HEK293T (cell line): ENCODE measurements around the gene IPO4.

Source experiments
- ARNT ChIP-seq: fragments of 450-650 bp; IDR thresholded peaks from 2 replicates; pipeline ENCODE4 v1.6.1; 2017; ENCODE audit warnings: mild to moderate bottlenecking
- BHLHE40 ChIP-seq: fragments of 450-650 bp; IDR thresholded peaks from 2 replicates; pipeline ENCODE4 v1.6.1; 2016; ENCODE audit warnings: mild to moderate bottlenecking, moderate library complexity, borderline replicate concordance
- CTBP1 ChIP-seq: fragments of 450-650 bp; IDR thresholded peaks from 2 replicates; pipeline ENCODE4 v1.6.1; 2016; ENCODE audit warnings: borderline replicate concordance
- ELF4 ChIP-seq: fragments of 450-650 bp; IDR thresholded peaks from 2 replicates; pipeline ENCODE4 v1.6.1; 2017; ENCODE audit warnings: antibody characterized with exemption
- FOXK2 ChIP-seq: fragments of 450-650 bp; IDR thresholded peaks from 2 replicates; pipeline ENCODE4 v1.6.1; 2016; ENCODE audit warnings: mild to moderate bottlenecking
- HDGF ChIP-seq: fragments of 450-650 bp; IDR thresholded peaks from 2 replicates; pipeline ENCODE4 v1.6.1; 2017; ENCODE audit warnings: antibody characterized with exemption, borderline replicate concordance
- SP1 ChIP-seq: fragments of 450-650 bp; IDR thresholded peaks from 2 replicates; pipeline ENCODE4 v1.6.1; 2017
- SUZ12 ChIP-seq: fragments of 450-650 bp; IDR thresholded peaks from 2 replicates; pipeline ENCODE4 v1.6.1; 2016; ENCODE audit warnings: mild to moderate bottlenecking
- TARDBP ChIP-seq: fragments of 450-650 bp; IDR thresholded peaks from 2 replicates; pipeline ENCODE4 v1.6.1; 2016

DNA sequence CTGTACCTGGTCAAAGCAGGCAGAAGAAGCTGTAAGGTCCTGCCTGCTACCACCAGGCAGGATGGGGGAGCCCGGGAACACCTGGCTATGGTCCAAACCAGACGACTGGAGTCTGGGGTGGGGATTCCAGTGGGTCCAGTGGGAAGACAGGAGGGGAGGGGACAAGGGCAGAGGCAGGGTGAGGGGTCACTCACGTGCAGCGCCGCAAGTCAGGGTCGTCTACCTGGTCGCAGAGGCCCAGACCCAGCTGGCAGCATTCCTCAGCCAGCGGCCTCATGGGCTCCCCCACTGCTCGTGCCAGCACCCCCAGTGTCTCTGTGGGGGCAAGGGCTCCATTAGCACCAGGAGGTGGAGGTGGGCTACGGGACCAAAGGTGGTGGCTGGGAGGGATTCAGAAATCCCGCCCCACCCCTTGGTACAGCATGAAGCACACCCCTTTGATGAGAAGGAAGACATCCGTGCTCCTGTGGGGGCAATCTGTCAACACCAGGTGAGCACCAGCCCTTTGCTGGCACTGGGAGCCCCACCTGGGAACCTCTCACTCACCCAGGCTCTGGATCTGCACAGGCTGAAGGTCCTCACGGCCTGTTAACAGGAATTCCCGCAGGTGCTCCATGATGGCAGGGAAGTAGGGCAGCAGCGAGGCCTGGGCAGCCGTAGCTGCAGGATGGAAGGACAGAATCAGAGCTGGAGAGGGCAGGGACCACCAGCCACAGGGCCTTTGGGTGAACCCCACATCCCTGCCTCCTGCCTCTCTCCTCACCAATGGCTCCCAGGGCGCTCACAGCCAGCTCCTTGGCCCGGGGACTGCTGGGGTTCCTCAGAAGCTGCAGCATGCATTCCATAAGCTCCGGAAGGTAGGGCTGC lies 4.3 kb downstream of the IPO4 start:
- TF ChIP-seq FOXK2 (no peak), TARDBP (no peak), SUZ12 (no peak), CTBP1 (no peak), HDGF (no peak), ELF4 (no peak), SP1 (no peak), BHLHE40 (no peak), ARNT (no peak)
